Measurements from ENCODE around the gene TDRD6. TPM values are rescaled to one million over a fixed set of nuclear protein-coding genes. Genes with fewer than 3 reads are reported as not detected.
"Not testable (repeated sequence)": the region's sequence is repeated elsewhere in the genome, so short reads cannot be mapped to it uniquely, and the experiment has no call there.

TDRD6 gene
- total and polyA plus RNA-seq, 3 donors from 2014 or later: 28.1 to 51.3 (median 42.2) TPM

GRCh38 chr6:46642928-46643751 is 44.5 kb upstream of the TDRD6 start:
- no peaks in the 10 kb centered on the region for H3K27me3 ChIP-seq
- no peaks in the 10 kb centered on the region for H3K4me1 ChIP-seq
- no peak overlapping the region for H3K27ac ChIP-seq
- DNase-seq: no peak
- WGBS, 2 donors: 86 to 89% methylated on average over 4 of the region's 4 CpGs
- no peaks in the 10 kb centered on the region for H3K9me3 ChIP-seq
- intact Hi-C loops (cut with DNase I; ENCODE audit: low total_unique reads): no loop called here
- no peaks in the 10 kb centered on the region for H3K36me3 ChIP-seq (ENCODE audit: low read depth, missing control alignments)
- TF ChIP-seq CTCF (IDR thresholded peaks at IDR 0.05) (no peak), POLR2A (IDR thresholded peaks at IDR 0.05) (no peak)
- no peak overlapping the region for H3K4me3 ChIP-seq

GRCh38 chr6:46645265-46645664 is 42.4 kb upstream of the TDRD6 start:
- Histone ChIP-seq H3K36me3 (ENCODE audit: low read depth, missing control alignments) (no peaks in the 10 kb centered on the region), H3K27me3 (no peaks in the 10 kb centered on the region), H3K27ac (no peak overlapping the region), H3K4me1 (no peaks in the 10 kb centered on the region), H3K4me3 (no peak overlapping the region), H3K9me3 (no peaks in the 10 kb centered on the region)
- no peak for DNase-seq
- intact Hi-C loops (cut with DNase I; ENCODE audit: low total_unique reads): no loop called here
- no peak for TF ChIP-seq POLR2A (IDR thresholded peaks at IDR 0.05)
- 95 to 97% methylated on average over 1 of the region's 1 CpG for WGBS, 2 donors

- H3K4me1 ChIP-seq; H3K36me3 ChIP-seq (ENCODE audit: low read depth, missing control alignments); H3K27ac ChIP-seq; H3K9me3 ChIP-seq; intact Hi-C loops (cut with DNase I; ENCODE audit: low total_unique reads); H3K27me3 ChIP-seq; H3K4me3 ChIP-seq; DNase-seq: not testable (repeated sequence)
- WGBS, 2 donors: 83 to 88% methylated on average over 3 to 4 of the region's 4 CpGs
Measured at GRCh38 chr6:46648108-46648507, 39.6 kb upstream of the TDRD6 start.

- DNase-seq: no peak
- WGBS, 2 donors: 62 to 74% methylated on average over 5 of the region's 5 CpGs
- H3K4me3 ChIP-seq: no peak overlapping the region
- no peaks in the 10 kb centered on the region for H3K27me3 ChIP-seq
- H3K36me3 ChIP-seq (ENCODE audit: low read depth, missing control alignments): no peaks in the 10 kb centered on the region
- TF ChIP-seq CTCF (IDR thresholded peaks at IDR 0.05): no peak
- TF ChIP-seq POLR2A (IDR thresholded peaks at IDR 0.05): no peak
- H3K27ac ChIP-seq: no peak overlapping the region
- intact Hi-C loops (cut with DNase I; ENCODE audit: low total_unique reads): no loop called here
- no peaks in the 10 kb centered on the region for H3K9me3 ChIP-seq
- no peaks in the 10 kb centered on the region for H3K4me1 ChIP-seq
Measured at GRCh38 chr6:46648869-46649492, 38.7 kb upstream of the TDRD6 start.

DNA sequence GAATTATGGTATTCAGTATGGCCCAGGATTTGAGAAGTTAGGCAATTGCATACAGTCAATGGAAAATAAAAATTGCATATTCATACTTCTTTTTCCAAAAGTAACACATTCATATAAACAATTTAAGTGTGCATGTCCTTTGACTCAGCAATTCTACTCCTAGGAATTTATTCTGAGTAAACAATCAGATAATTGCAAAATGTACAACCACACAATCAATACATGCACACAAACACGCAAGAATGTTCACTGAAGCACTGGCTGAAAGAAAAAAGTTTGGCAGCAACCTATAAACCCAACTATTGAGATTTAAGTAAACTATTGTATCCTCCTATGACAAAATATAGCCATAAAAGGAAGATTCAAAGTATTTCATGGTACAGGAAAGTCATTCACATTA is 36.7 kb upstream of the TDRD6 start:
- no peaks in the 10 kb centered on the region for H3K27me3 ChIP-seq
- 50 to 86% methylated on average over 1 of the region's 1 CpG for WGBS, 2 donors
- no peaks in the 10 kb centered on the region for H3K36me3 ChIP-seq (ENCODE audit: low read depth, missing control alignments)
- intact Hi-C loops (cut with DNase I; ENCODE audit: low total_unique reads): no loop called here
- no peak for DNase-seq
- TF ChIP-seq CTCF (IDR thresholded peaks at IDR 0.05) (no peak), POLR2A (IDR thresholded peaks at IDR 0.05) (no peak)
- H3K9me3 ChIP-seq: no peaks in the 10 kb centered on the region
- peak overlapping the region in 1 of 2 donors; percentile 21 for H3K27ac ChIP-seq
- H3K4me3 ChIP-seq: peak overlapping the region in 1 of 2 donors; percentile 86
- no peaks in the 10 kb centered on the region for H3K4me1 ChIP-seq

Data from testis (tissue), 3 donors.